Measurements from ENCODE around the gene FRMPD4.

The FRMPD4 gene

DNA sequence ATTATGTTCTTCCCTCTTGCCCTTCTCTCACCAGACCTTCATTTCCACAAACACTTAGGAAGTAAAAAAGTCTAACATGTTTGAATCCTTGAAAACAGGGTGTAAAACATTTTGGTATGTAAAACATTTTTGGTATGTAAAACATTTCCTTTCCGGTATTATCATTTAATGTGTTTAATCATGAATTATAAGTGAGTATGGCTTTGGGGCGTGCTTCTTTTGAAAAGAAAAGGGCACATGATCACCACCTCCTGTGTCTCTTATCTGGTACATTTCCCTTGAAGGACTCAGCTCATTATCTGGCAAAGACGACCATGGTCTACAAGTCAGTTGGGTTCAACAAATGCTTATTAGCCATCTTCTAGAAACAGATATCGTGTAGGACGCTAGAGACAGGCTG, 283.6 kb downstream of the FRMPD4 start:
- H3K27ac ChIP-seq (ENCODE audit: low read depth, low read length, poor library complexity, severe bottlenecking) = no peak overlapping the region

DNA sequence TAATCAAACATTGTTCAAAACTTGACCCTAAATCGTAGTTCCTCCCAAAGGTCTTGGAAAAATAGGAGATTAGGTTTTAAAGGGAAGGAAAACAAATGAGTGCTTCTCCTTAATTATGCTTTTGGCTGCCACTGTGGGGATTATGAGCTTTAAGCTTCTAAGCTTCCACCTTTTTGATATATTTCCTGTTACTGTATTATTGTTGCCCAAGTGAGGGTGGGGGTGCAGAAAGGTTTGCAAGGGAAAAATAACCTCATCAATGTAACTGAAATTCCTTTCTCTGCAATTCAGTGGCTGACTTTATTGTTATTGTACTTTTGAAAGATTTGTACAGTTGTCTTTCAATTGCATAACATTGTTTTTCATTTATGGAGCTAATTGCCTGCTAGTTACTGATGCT, 285.1 kb downstream of the FRMPD4 start:
- H2AFZ ChIP-seq (ENCODE audit: low read length) = no peak overlapping the region
- no peak overlapping the region for H3K4me2 ChIP-seq (ENCODE audit: low read length)
- no peaks in the 10 kb centered on the region for H3K79me2 ChIP-seq (ENCODE audit: insufficient read depth, low read length)
- no peaks in the 10 kb centered on the region for H4K20me1 ChIP-seq (ENCODE audit: insufficient read depth, low read length)
- H3K9ac ChIP-seq (ENCODE audit: low read length) = no peak overlapping the region
- no peaks in the 10 kb centered on the region for H3K9me2 ChIP-seq (ENCODE audit: low read depth, low read length)
- H3K9me3 ChIP-seq (ENCODE audit: low read length) = no peaks in the 10 kb centered on the region
- H3K27ac ChIP-seq (ENCODE audit: low read depth, low read length, poor library complexity, severe bottlenecking) = no peak overlapping the region
- H3K27me3 ChIP-seq (ENCODE audit: insufficient read depth, low read length) = no peaks in the 10 kb centered on the region
- TF ChIP-seq EZH2 (IDR thresholded peaks at IDR 0.05; ENCODE audit: borderline replicate concordance, low read length) = no peak
- TF ChIP-seq, protein P1, sequence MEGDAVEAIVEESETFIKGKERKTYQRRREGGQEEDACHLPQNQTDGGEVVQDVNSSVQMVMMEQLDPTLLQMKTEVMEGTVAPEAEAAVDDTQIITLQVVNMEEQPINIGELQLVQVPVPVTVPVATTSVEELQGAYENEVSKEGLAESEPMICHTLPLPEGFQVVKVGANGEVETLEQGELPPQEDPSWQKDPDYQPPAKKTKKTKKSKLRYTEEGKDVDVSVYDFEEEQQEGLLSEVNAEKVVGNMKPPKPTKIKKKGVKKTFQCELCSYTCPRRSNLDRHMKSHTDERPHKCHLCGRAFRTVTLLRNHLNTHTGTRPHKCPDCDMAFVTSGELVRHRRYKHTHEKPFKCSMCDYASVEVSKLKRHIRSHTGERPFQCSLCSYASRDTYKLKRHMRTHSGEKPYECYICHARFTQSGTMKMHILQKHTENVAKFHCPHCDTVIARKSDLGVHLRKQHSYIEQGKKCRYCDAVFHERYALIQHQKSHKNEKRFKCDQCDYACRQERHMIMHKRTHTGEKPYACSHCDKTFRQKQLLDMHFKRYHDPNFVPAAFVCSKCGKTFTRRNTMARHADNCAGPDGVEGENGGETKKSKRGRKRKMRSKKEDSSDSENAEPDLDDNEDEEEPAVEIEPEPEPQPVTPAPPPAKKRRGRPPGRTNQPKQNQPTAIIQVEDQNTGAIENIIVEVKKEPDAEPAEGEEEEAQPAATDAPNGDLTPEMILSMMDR (IDR thresholded peaks at IDR 0.05; ENCODE audit: low read length) = no peak
- H3K4me3 ChIP-seq (ENCODE audit: low read depth, low read length, poor library complexity, severe bottlenecking) = no peak overlapping the region
- H3K36me3 ChIP-seq (ENCODE audit: insufficient read depth, low read length) = no peaks in the 10 kb centered on the region
- no peaks in the 10 kb centered on the region for H3K4me1 ChIP-seq (ENCODE audit: insufficient read depth, low read length, severe bottlenecking)
- no peaks in the 10 kb centered on the region for H3F3A ChIP-seq (ENCODE audit: insufficient read depth, low read length)

More for the DNA sequence above, 283.6 kb downstream of the FRMPD4 start:
- Histone ChIP-seq H3K9me3 (ENCODE audit: low read length) (no peaks in the 10 kb centered on the region), H3K9ac (ENCODE audit: low read length) (no peak overlapping the region), H3K4me1 (ENCODE audit: insufficient read depth, low read length, severe bottlenecking) (no peaks in the 10 kb centered on the region), H3K27me3 (ENCODE audit: insufficient read depth, low read length) (no peaks in the 10 kb centered on the region), H3K79me2 (ENCODE audit: insufficient read depth, low read length) (no peaks in the 10 kb centered on the region), H3K4me3 (ENCODE audit: low read depth, low read length, poor library complexity, severe bottlenecking) (no peak overlapping the region), H3K4me2 (ENCODE audit: low read length) (no peak overlapping the region), H2AFZ (ENCODE audit: low read length) (no peak overlapping the region), H3K36me3 (ENCODE audit: insufficient read depth, low read length) (no peaks in the 10 kb centered on the region), H4K20me1 (ENCODE audit: insufficient read depth, low read length) (no peaks in the 10 kb centered on the region), H3K9me2 (ENCODE audit: low read depth, low read length) (no peaks in the 10 kb centered on the region), H3F3A (ENCODE audit: insufficient read depth, low read length) (no peaks in the 10 kb centered on the region)
- no peak for TF ChIP-seq EZH2 (IDR thresholded peaks at IDR 0.05; ENCODE audit: borderline replicate concordance, low read length)
- TF ChIP-seq, protein P1 (IDR thresholded peaks at IDR 0.05; ENCODE audit: low read length) = no peak

GRCh38 chrX:12425496-12425895, 287.2 kb downstream of the FRMPD4 start:
- H3K4me3 ChIP-seq (ENCODE audit: low read depth, low read length, poor library complexity, severe bottlenecking) = no peak overlapping the region
- H3K4me1 ChIP-seq (ENCODE audit: insufficient read depth, low read length, severe bottlenecking) = no peaks in the 10 kb centered on the region
- no peaks in the 10 kb centered on the region for H3F3A ChIP-seq (ENCODE audit: insufficient read depth, low read length)
- no peak overlapping the region for H3K27ac ChIP-seq (ENCODE audit: low read depth, low read length, poor library complexity, severe bottlenecking)
- no peaks in the 10 kb centered on the region for H3K9me3 ChIP-seq (ENCODE audit: low read length)
- H4K20me1 ChIP-seq (ENCODE audit: insufficient read depth, low read length) = no peaks in the 10 kb centered on the region
- H3K36me3 ChIP-seq (ENCODE audit: insufficient read depth, low read length) = no peaks in the 10 kb centered on the region
- no peak for TF ChIP-seq EZH2 (IDR thresholded peaks at IDR 0.05; ENCODE audit: borderline replicate concordance, low read length)
- TF ChIP-seq, protein P1 (IDR thresholded peaks at IDR 0.05; ENCODE audit: low read length) = no peak
- no peak overlapping the region for H2AFZ ChIP-seq (ENCODE audit: low read length)
- no peak overlapping the region for H3K9ac ChIP-seq (ENCODE audit: low read length)
- no peaks in the 10 kb centered on the region for H3K9me2 ChIP-seq (ENCODE audit: low read depth, low read length)
- no peaks in the 10 kb centered on the region for H3K27me3 ChIP-seq (ENCODE audit: insufficient read depth, low read length)
- H3K79me2 ChIP-seq (ENCODE audit: insufficient read depth, low read length) = no peaks in the 10 kb centered on the region
- no peak overlapping the region for H3K4me2 ChIP-seq (ENCODE audit: low read length)
